Keratinocyte (primary cell): Measurements from ENCODE around the gene ALCAM.

ENCODE experiments used
- CTCF ChIP-seq, 3 experiments: IDR thresholded peaks in 1 of 3; conservative IDR thresholded peaks in 1 of 3; optimal IDR thresholded peaks in 1 of 3; 2 replicates in 2 of 3; 3 replicates in 1 of 3; pipeline versions ENCODE3 to v1.5.1; 2011; ENCODE audit warnings: low read length in 3 of 3, mild to moderate bottlenecking in 3 of 3, moderate library complexity in 2 of 3, control low read depth in 1 of 3, inconsistent platforms in 1 of 3; ENCODE audit not compliant: insufficient read depth in 2 of 3; ENCODE audit errors: extremely low read depth in 1 of 3
- EZH2 ChIP-seq: IDR thresholded peaks from one replicate; pipeline ENCODE4 v1.6.1; 2012; ENCODE audit warnings: inconsistent platforms, mild to moderate bottlenecking, low read length, moderate library complexity

- TF ChIP-seq CTCF (optimal IDR thresholded peaks at IDR 0.05 in 1 of 3, IDR thresholded peaks at IDR 0.05 in 1 of 3, conservative IDR thresholded peaks at IDR 0.05 in 1 of 3; ENCODE audit: extremely low read depth in 1 of 3, insufficient read depth in 2 of 3, low read length in 3 of 3) (no peak), EZH2 (no peak)
Measured at GRCh38 chr3:105619651-105620050, 252.9 kb downstream of the ALCAM start.
